Measurements from ENCODE around the gene UMAD1.

Gene UMAD1

DNA sequence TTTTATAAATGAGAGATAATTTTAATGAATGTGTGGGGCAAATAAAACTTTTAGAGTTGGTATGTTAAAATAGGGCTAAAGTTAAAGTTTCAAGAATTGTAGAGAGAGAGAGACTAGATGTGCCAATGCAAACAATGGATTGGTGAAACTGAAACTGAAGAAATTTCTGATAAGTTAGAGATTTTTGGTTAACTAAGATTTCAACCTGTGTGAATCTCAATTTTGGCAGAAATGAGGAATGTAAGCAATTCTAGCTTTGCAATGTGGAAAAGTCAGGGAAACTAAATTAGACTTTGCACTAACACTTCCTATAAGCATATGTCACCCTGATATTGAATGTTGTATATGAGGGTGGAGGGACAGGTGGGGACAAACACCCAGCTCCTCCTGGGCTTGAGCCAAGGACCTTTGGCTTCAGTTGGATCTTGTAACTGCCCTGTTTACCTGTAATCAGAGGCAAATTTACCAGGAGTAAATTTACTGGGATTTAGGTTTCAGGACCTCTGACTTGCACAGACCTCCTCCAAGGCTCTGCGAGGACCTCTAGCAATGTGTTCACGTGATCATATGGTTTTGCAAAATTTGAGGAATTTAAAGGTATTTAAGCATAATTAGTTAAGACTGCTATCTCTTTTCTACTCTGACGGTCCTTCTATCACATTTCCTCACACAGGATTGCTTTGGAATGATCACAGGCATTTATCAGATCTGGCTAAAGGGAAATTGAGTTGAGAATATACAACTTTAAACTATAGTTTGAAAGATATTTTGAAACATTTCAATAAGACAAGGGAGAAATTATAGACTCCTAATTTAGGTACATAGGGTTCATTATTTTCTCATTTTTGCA lies 110.9 kb downstream of the UMAD1 start:
- Histone ChIP-seq H3K27me3 (ENCODE audit: insufficient read depth, poor library complexity, severe bottlenecking) (no peaks in the 10 kb centered on the region), H3K27ac (ENCODE audit: poor library complexity, severe bottlenecking) (no peak overlapping the region), H3K9me3 (ENCODE audit: severe bottlenecking) (no peaks in the 10 kb centered on the region), H3K36me3 (ENCODE audit: low read depth) (no peaks in the 10 kb centered on the region), H3K4me3 (ENCODE audit: severe bottlenecking) (no peak overlapping the region), H3K4me1 (ENCODE audit: insufficient read depth, poor library complexity, severe bottlenecking) (no peaks in the 10 kb centered on the region)
- TF ChIP-seq, protein P1, sequence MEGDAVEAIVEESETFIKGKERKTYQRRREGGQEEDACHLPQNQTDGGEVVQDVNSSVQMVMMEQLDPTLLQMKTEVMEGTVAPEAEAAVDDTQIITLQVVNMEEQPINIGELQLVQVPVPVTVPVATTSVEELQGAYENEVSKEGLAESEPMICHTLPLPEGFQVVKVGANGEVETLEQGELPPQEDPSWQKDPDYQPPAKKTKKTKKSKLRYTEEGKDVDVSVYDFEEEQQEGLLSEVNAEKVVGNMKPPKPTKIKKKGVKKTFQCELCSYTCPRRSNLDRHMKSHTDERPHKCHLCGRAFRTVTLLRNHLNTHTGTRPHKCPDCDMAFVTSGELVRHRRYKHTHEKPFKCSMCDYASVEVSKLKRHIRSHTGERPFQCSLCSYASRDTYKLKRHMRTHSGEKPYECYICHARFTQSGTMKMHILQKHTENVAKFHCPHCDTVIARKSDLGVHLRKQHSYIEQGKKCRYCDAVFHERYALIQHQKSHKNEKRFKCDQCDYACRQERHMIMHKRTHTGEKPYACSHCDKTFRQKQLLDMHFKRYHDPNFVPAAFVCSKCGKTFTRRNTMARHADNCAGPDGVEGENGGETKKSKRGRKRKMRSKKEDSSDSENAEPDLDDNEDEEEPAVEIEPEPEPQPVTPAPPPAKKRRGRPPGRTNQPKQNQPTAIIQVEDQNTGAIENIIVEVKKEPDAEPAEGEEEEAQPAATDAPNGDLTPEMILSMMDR (IDR thresholded peaks at IDR 0.05; ENCODE audit: poor library complexity, severe bottlenecking): no peak
- ATAC-seq (ENCODE audit: low read depth) (no peak), DNase-seq (ENCODE audit: low spot score) (no peak)

DNA sequence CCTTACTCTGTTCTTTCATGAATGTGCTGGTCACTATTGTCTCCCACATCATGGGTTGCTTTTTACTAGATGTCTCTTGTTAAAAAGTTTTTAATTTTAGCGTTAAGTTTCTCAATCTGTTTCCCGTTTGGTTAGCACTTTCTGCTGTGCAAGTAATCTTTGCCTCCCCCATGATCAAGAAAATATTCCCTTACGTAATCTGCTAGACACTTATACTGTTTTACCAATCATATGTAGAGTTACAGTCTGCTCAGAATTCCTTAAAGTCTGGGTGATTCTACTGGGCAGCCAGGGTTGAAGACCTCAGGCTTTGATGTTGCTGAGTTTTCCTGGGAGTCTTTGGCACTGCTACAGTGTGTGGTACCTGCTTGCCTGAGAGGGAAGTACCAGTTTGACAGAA lies 116.0 kb downstream of the UMAD1 start:
- H3K4me3 ChIP-seq (ENCODE audit: severe bottlenecking): no peak overlapping the region

DNA sequence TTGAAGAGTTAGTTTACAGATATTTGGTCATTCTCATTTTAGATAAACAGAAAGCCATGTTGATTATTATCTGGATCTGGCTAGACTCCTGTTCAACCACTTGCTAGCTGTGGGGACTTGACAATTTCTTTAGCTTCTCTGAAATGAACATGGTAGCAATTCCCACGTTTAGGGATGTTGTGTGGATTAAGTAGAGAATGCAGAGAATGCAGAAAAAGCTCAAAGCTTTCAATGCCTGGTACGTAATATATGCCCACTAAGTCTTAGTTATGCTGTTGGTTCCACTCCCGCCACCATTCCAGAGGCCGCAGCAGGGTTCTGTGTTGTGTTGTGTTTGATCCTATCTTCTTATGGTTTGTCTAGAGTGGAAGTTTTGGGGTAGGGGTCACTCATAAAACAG lies 117.0 kb downstream of the UMAD1 start:
- Histone ChIP-seq H3K27me3 (ENCODE audit: insufficient read depth, poor library complexity, severe bottlenecking) (no peaks in the 10 kb centered on the region), H3K36me3 (ENCODE audit: low read depth) (no peaks in the 10 kb centered on the region), H3K4me1 (ENCODE audit: insufficient read depth, poor library complexity, severe bottlenecking) (peaks cover 13% of the 10 kb centered on the region), H3K9me3 (ENCODE audit: severe bottlenecking) (no peaks in the 10 kb centered on the region), H3K27ac (ENCODE audit: poor library complexity, severe bottlenecking) (no peak overlapping the region), H3K4me3 (ENCODE audit: severe bottlenecking) (no peak overlapping the region)
- TF ChIP-seq, protein P1 (IDR thresholded peaks at IDR 0.05; ENCODE audit: poor library complexity, severe bottlenecking): no peak
- ATAC-seq (ENCODE audit: low read depth) (no peak), DNase-seq (ENCODE audit: low spot score) (no peak)

More for the DNA sequence above, 116.0 kb downstream of the UMAD1 start:
- Histone ChIP-seq H3K36me3 (ENCODE audit: low read depth) (no peaks in the 10 kb centered on the region), H3K4me1 (ENCODE audit: insufficient read depth, poor library complexity, severe bottlenecking) (peaks cover 3% of the 10 kb centered on the region), H3K9me3 (ENCODE audit: severe bottlenecking) (no peaks in the 10 kb centered on the region), H3K27ac (ENCODE audit: poor library complexity, severe bottlenecking) (no peak overlapping the region), H3K27me3 (ENCODE audit: insufficient read depth, poor library complexity, severe bottlenecking) (no peaks in the 10 kb centered on the region)
- no peak for DNase-seq (ENCODE audit: low spot score)
- TF ChIP-seq, protein P1 (IDR thresholded peaks at IDR 0.05; ENCODE audit: poor library complexity, severe bottlenecking): no peak
- ATAC-seq (ENCODE audit: low read depth): no peak

DNA sequence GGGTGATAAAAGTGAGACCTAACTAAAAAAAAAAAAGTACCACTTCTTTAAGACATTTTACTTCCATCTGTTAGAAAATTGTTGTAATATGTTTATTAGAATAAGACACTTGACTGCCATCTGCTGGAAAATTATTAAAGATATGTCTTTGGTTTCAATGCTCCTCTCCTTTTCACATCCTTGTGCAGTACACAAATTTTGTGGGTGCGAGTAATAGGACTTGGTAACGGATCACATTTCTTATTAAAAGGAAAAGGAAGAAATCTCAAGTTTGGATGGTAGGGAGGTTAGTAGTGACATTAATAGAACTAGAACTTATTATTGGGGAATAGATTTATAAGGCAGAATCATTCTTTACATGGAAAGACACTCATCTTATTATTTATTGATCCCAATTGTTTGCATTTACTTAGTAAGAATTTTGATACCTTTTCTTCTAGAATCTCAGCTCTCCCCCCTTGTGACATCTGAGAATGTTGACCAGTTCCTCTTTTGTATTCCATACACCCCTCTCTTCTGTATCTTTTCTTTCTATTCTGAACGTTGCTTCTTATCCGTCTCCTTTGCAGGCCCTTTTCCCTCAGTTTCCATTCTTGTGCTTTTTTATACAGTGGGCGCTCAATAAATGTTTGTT lies 120.9 kb downstream of the UMAD1 start:
- H3K9me3 ChIP-seq (ENCODE audit: severe bottlenecking): no peaks in the 10 kb centered on the region
- no peaks in the 10 kb centered on the region for H3K36me3 ChIP-seq (ENCODE audit: low read depth)
- ATAC-seq (ENCODE audit: low read depth): no peak
- no peak overlapping the region for H3K4me3 ChIP-seq (ENCODE audit: severe bottlenecking)
- TF ChIP-seq, protein P1 (IDR thresholded peaks at IDR 0.05; ENCODE audit: poor library complexity, severe bottlenecking): peak; percentile 68
- peaks cover 40% of the 10 kb centered on the region for H3K4me1 ChIP-seq (ENCODE audit: insufficient read depth, poor library complexity, severe bottlenecking)
- no peaks in the 10 kb centered on the region for H3K27me3 ChIP-seq (ENCODE audit: insufficient read depth, poor library complexity, severe bottlenecking)
- DNase-seq (ENCODE audit: low spot score): no peak
- peak overlapping the region; percentile 53 for H3K27ac ChIP-seq (ENCODE audit: poor library complexity, severe bottlenecking)
